GM19099 (cell line): ENCODE results near the gene KRI1.

ENCODE experiments used
- POLR2A ChIP-seq: IDR thresholded peaks from 3 replicates; pipeline ENCODE4 v1.6.1; 2011; ENCODE audit warnings: low read depth; ENCODE audit not compliant: insufficient read length; ENCODE audit errors: extremely low read depth

Gene KRI1

GRCh38 chr19:10517361-10517759 is 48.5 kb downstream of the KRI1 start, which contains the start of gene S1PR5:
Gene S1PR5 (minus strand): TSS chr19:10517447. CDS start chr19:10515011, 2,436 bp downstream.
- TF ChIP-seq POLR2A: no peak

DNA sequence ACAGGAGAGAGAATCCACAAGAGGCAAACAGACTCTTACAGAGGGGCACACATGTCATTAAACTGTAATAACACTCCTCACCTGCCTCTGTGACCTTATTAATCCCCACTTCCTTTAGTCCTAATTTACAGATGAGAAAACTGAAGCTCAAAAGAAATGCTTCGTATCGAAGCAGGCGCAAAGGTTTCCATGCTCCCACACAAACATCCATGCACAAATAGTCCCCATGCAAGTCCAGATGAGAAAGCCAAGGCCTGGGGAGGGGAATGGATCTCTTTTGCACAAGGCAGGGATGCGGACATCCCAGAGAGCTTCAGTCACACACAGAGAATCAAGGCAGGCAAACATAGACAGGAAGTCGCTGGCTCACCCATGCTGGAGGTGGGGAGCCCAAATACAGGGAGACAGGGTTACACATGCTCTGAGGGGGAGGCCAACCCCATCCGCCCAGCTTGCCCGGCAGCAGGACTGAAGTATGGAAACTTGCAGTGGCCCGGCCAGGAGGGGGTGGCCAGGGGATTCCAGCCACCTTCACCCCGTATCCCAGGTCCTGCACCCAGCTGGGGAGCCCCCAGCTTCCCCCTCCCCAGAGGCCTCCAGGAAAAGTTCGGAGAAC is 49.0 kb downstream of the KRI1 start:
- TF ChIP-seq POLR2A: no peak

DNA sequence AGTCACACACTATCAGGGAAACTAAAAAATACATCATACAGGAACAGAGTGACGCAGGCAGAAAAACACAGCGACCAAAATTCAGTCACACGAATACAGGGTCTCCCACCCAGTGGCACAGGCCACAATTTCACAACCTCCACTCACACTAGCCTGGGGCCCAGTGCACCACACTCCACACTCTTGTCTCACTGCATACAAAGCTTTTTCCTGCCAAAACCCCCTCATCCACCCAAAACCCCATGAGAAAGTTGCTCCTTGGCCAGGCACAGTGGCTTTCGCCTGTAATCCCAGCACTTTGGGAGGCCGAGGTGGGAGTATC is 49.8 kb downstream of the KRI1 start:
- TF ChIP-seq POLR2A: no peak

- TF ChIP-seq POLR2A: no peak
Observed at GRCh38 chr19:10514211-10515145, 51.3 kb downstream of the KRI1 start.

DNA sequence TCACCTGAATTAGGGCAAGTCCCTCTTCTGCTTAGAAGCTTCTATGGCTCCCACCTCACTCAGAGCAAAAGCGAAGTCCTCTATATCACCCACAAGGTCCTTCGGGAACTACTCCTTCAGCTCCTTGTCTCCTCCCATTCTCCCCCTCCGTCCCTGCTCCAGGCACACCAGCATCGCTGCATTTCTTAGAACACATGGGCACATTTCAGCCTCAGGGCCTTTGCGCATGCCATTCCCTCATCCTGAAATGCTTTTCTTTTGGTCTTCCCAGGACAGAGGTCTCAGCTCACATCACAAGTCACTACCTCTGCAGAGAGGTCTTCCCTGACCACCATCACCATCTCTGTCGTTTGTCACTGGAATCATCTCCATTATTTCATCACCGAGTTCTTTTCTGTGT is 52.6 kb downstream of the KRI1 start:
- no peak for TF ChIP-seq POLR2A

GRCh38 chr19:10510301-10510802 is 55.5 kb downstream of the KRI1 start:
- TF ChIP-seq POLR2A: no peak

DNA sequence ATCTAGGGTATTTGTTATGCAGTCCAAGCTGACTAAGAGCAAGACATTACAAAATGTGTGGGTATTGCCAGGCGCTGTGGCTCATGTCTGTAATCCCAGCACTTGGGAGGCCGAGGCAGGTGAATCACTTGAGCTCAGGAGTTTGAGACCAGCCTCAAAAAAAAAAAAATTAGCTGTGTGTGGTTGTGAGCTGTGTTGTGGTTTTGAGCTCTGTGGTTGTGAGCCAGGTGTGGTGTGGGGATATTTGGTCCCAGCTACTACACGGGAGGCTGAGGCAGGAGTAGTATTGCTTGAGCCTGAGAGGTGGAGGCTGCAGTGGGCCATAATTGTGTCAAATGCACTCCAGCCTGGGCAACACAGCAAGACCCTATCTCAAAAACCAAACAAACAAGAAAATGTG is 57.1 kb downstream of the KRI1 start:
- no peak for TF ChIP-seq POLR2A

- TF ChIP-seq POLR2A: no peak
Observed at GRCh38 chr19:10508036-10508435, 57.8 kb downstream of the KRI1 start.

GRCh38 chr19:10505583-10506229 is 60.1 kb downstream of the KRI1 start:
- no peak for TF ChIP-seq POLR2A
